HepG2 (cell line): ENCODE measurements around the gene ANKRD31. TPM values are rescaled to one million over a fixed set of nuclear protein-coding genes. Genes with fewer than 3 reads are reported as not detected.

Experiments used
- ATAC-seq: fragments of 200-7000 bp; cut with Tn5 transposase; 3 replicates; pipeline ENCODE4 v1.9.1; 2020; ENCODE audit warnings: mild to moderate bottlenecking, moderate library complexity
- BruUV-seq: library from RNA; stranded (reverse); fragments of 400-500 nt; replicated peaks from 2 replicates; lab custom pipeline; 2021; lab: Mats Ljungman, UMichigan
- CTCF ChIA-PET: fragments of 300-600 bp; formaldehyde crosslinking; extraction: SDS; loops from one replicate; lab custom pipeline; 2021; ENCODE audit warnings: low total read pairs, inconsistent platforms, low intra/inter-chr PET ratio; lab: Yijun Ruan, JAX
- POLR2A ChIA-PET: fragments of 350-600 bp; sonication (Branson Sonifier 250); formaldehyde crosslinking; loops from one replicate; lab custom pipeline; 2020; ENCODE audit warnings: antibody characterized with exemption, inconsistent platforms; lab: Yijun Ruan, JAX
- DNase-seq: peaks from one replicate; pipeline ENCODE4 v3.0.0-alpha.2; 2015; ENCODE audit warnings: low spot score
- FAIRE-seq: peaks from 3 replicates; lab custom pipeline; 2011; peaks lifted over from hg19 to GRCh38; lab: Jason Lieb, UNC
- H2AFZ ChIP-seq: one replicate; pipeline ENCODE4 v1.6.1; 2011; ENCODE audit warnings: low read length, inconsistent platforms
- H3K27ac ChIP-seq: fragments of 300-600 bp; 3 replicates; pipeline ENCODE4 v1.8.0; 2011; ENCODE audit warnings: mixed run types, mild to moderate bottlenecking, mixed read lengths, low read length, inconsistent platforms; ENCODE audit not compliant: insufficient read depth; ENCODE audit errors: extremely low read length
- H3K27me3 ChIP-seq, 2 experiments: fragments of 200-600 bp in 1 of 2; 2 replicates in 1 of 2; 3 replicates in 1 of 2; pipeline versions ENCODE4 v1.6.0 to v1.8.0; 2011; ENCODE audit warnings: low read length in 2 of 2, mild to moderate bottlenecking in 2 of 2, moderate library complexity in 2 of 2, inconsistent platforms in 1 of 2; ENCODE audit not compliant: insufficient read depth in 2 of 2, control insufficient read depth in 1 of 2
- H3K36me3 ChIP-seq, 2 experiments: fragments of 200-600 bp in 1 of 2; replicated peaks in 1 of 2; 2 replicates in 1 of 2; 3 replicates in 1 of 2; pipeline versions ENCODE4 v1.5.1 to v1.8.0; 2011; ENCODE audit warnings: low read length in 2 of 2, inconsistent platforms in 1 of 2; ENCODE audit not compliant: insufficient read depth in 2 of 2, control insufficient read depth in 1 of 2
- H3K4me1 ChIP-seq: 2 replicates; pipeline ENCODE4 v1.5.1; 2012; ENCODE audit warnings: low read length, inconsistent platforms; ENCODE audit not compliant: insufficient read depth
- H3K4me2 ChIP-seq: 2 replicates; pipeline ENCODE4 v1.6.0; 2011; ENCODE audit warnings: low read depth, low read length, inconsistent platforms
- H3K4me3 ChIP-seq, 3 experiments: fragments of 200-600 bp in 1 of 3; sonication (generic), shearing (Covaris generic) in 1 of 3; replicated peaks in 1 of 3; 2 replicates each; pipeline ENCODE4 v1.5.1; 2011 to 2016; ENCODE audit warnings: low read length in 3 of 3, inconsistent platforms in 2 of 3, low read depth in 2 of 3, mild to moderate bottlenecking in 2 of 3, control low read depth in 1 of 3, mixed read lengths in 1 of 3; ENCODE audit not compliant: insufficient read depth in 1 of 3
- H3K79me2 ChIP-seq: one replicate; pipeline ENCODE4 v1.6.1; 2011; ENCODE audit warnings: low read length, inconsistent platforms; ENCODE audit not compliant: insufficient read depth
- H3K9ac ChIP-seq: 2 replicates; pipeline ENCODE4 v1.6.0; 2011; ENCODE audit warnings: mild to moderate bottlenecking, low read depth, low read length, inconsistent platforms; ENCODE audit not compliant: insufficient read depth
- H3K9me3 ChIP-seq: 2 replicates; pipeline ENCODE4 v1.5.1; 2012; ENCODE audit warnings: mild to moderate bottlenecking, low read length
- H4K20me1 ChIP-seq: 2 replicates; pipeline ENCODE4 v1.6.0; 2011; ENCODE audit warnings: inconsistent platforms, mild to moderate bottlenecking, low read length, moderate library complexity; ENCODE audit not compliant: insufficient read depth
- ARID3A ChIP-seq: IDR thresholded peaks from 2 replicates; pipeline ENCODE4 v1.6.1; 2012; ENCODE audit warnings: low read depth, low read length, improper control_type of control experiment
- GFI1 ChIP-seq: sonication (generic); formaldehyde crosslinking; IDR thresholded peaks from 2 replicates; pipeline ENCODE4 v1.5.0; 2020; ENCODE audit warnings: missing genetic modification reagents, mild to moderate bottlenecking, borderline replicate concordance
- HNF1B ChIP-seq: sonication (generic); formaldehyde crosslinking; IDR thresholded peaks from 2 replicates; pipeline ENCODE4 v1.5.1; 2020; ENCODE audit warnings: mild to moderate bottlenecking, moderate library complexity, missing genetic modification reagents
- HNRNPUL1 ChIP-seq: fragments of 200-400 bp; formaldehyde crosslinking; IDR thresholded peaks from 2 replicates; pipeline ENCODE4 v1.6.1; 2017; ENCODE audit warnings: low read depth, mild to moderate bottlenecking, low read length, moderate library complexity
- NFE2L2 ChIP-seq: fragments of 150-350 bp; IDR thresholded peaks from 2 replicates; pipeline ENCODE4 v1.6.1; 2014; ENCODE audit warnings: low read length
- NFYB ChIP-seq: sonication (generic); formaldehyde crosslinking; IDR thresholded peaks from 2 replicates; pipeline ENCODE4 v1.4.0; 2020; ENCODE audit warnings: missing genetic modification reagents
- RBAK ChIP-seq: sonication (generic); formaldehyde crosslinking; IDR thresholded peaks from 2 replicates; pipeline ENCODE4 v1.5.1; 2020; ENCODE audit warnings: mild to moderate bottlenecking, missing genetic modification reagents
- REPIN1 ChIP-seq: sonication (generic); formaldehyde crosslinking; IDR thresholded peaks from 2 replicates; pipeline ENCODE4 v1.8.0; 2022; ENCODE audit warnings: missing genetic modification reagents, low read depth, mild to moderate bottlenecking, borderline replicate concordance
- RFXAP ChIP-seq: sonication (generic); formaldehyde crosslinking; IDR thresholded peaks from 2 replicates; pipeline ENCODE4 v1.4.0; 2020; ENCODE audit warnings: missing genetic modification reagents, borderline replicate concordance
- SNRNP70 ChIP-seq: fragments of 200-400 bp; formaldehyde crosslinking; IDR thresholded peaks from 2 replicates; pipeline ENCODE4 v1.6.1; 2017; ENCODE audit warnings: mild to moderate bottlenecking, low read depth, low read length, moderate library complexity
- TBL1XR1 ChIP-seq: fragments of 150-350 bp; IDR thresholded peaks from 2 replicates; pipeline ENCODE4 v1.6.1; 2014; ENCODE audit warnings: borderline replicate concordance, low read length; ENCODE audit not compliant: partially characterized antibody
- TBP ChIP-seq: sonication (generic); formaldehyde crosslinking; IDR thresholded peaks from 2 replicates; pipeline ENCODE4 v1.5.0; 2020; ENCODE audit warnings: missing genetic modification reagents
- ZNF530 ChIP-seq: sonication (generic); formaldehyde crosslinking; IDR thresholded peaks from 2 replicates; pipeline ENCODE4 v1.5.0; 2020; ENCODE audit warnings: low read depth, mild to moderate bottlenecking, missing genetic modification reagents
- ZNF543 ChIP-seq: sonication (generic); formaldehyde crosslinking; IDR thresholded peaks from 2 replicates; pipeline ENCODE4 v1.4.0; 2020; ENCODE audit warnings: mild to moderate bottlenecking, missing genetic modification reagents
- ZNF709 ChIP-seq: sonication (generic); formaldehyde crosslinking; IDR thresholded peaks from 2 replicates; pipeline ENCODE4 v1.5.0; 2020; ENCODE audit warnings: mild to moderate bottlenecking, missing genetic modification reagents
- ZNF749 ChIP-seq: sonication (generic); formaldehyde crosslinking; IDR thresholded peaks from 2 replicates; pipeline ENCODE4 v1.8.0; 2022; ENCODE audit warnings: mild to moderate bottlenecking, missing genetic modification reagents, moderate library complexity, borderline replicate concordance
- WGBS: methylation state at CpG from one replicate; pipeline ENCODE4 v1.1.6; 2017; ENCODE audit warnings: low lambda C conversion rate; 5-methylcytosine and 5-hydroxymethylcytosine counted together
- in situ Hi-C: cut with HindIII; loops from 2 replicates; pipeline ENCODE4 v1.10.0; 2017; ENCODE audit warnings: low pct_unique_long_range_greater_than_20kb; ENCODE audit not compliant: extremely low pct_ligation_motif_present
- intact Hi-C: fragments of 100-400 bp; cut with micrococcal nuclease; formaldehyde crosslinking; loops from one replicate; pipeline ENCODE4 v1.10.0; 2022; ENCODE audit not compliant: unreplicated experiment
- polyA plus RNA-seq, 8 experiments: library from polyadenylated mRNA; depleted of rRNA in 3 of 8; stranded (reverse) in 7 of 8; unstranded in 1 of 8; fragments of >200 nt; fragmentation: Illumina TruSeq in 4 of 8; extraction: Trizol in 4 of 8; gene quantifications; 2 replicates each; pipeline versions ENCODE4 v1.2.1 to v1.2.3, GENCODE V29; 2011 to 2016; ENCODE audit warnings: low read depth in 4 of 8, missing spikeins in 1 of 8, mixed read lengths in 1 of 8; ENCODE audit not compliant: insufficient read depth in 1 of 8
- total RNA-seq, 5 experiments: library from RNA; depleted of rRNA; stranded (reverse); fragments of >200 nt; fragmentation: Illumina TruSeq; extraction: Trizol; gene quantifications; 2 replicates each; pipeline ENCODE4 v1.2.3, GENCODE V29; 2016; ENCODE audit warnings: low read depth in 1 of 5
- TF ChIP-seq, protein P1 (sequence below): IDR thresholded peaks from 2 replicates; pipeline ENCODE4 v1.6.1; 2016; ENCODE audit warnings: missing genetic modification reagents, missing compliant biosample characterization
- TF ChIP-seq, protein P2 (sequence below): IDR thresholded peaks from 2 replicates; pipeline ENCODE4 v1.4.0; 2020; ENCODE audit warnings: mild to moderate bottlenecking, missing genetic modification reagents

The ANKRD31 gene
- total and polyA plus RNA-seq, 2 of the 13 experiments (the other 11 are each of a cell fraction or from before 2014, with no cell fraction given) = 0.01 to 0.09 TPM

GRCh38 chr5:75260708-75261107 is 24.0 kb upstream of the ANKRD31 start:
- no TSS peak for BruUV-seq
- no peak for TF ChIP-seq RBAK
- TF ChIP-seq TBP (CRISPR knock-in tag) = no peak
- no peak for TF ChIP-seq ZNF530
- TF ChIP-seq ZNF709 (CRISPR knock-in tag) = no peak
- no peak for TF ChIP-seq ZNF543 (CRISPR knock-in tag)
- no peak for TF ChIP-seq SNRNP70
- TF ChIP-seq, protein P1, sequence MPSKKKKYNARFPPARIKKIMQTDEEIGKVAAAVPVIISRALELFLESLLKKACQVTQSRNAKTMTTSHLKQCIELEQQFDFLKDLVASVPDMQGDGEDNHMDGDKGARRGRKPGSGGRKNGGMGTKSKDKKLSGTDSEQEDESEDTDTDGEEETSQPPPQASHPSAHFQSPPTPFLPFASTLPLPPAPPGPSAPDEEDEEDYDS (CRISPR knock-in tag) = no peak
- peak; percentile 96 for TF ChIP-seq HNRNPUL1
- TF ChIP-seq ARID3A = 0 out of 2 replicates have a peak, but pooled peaks have one; percentile 19
- no peak for TF ChIP-seq ZNF749 (CRISPR knock-in tag)
- TF ChIP-seq, protein P2, sequence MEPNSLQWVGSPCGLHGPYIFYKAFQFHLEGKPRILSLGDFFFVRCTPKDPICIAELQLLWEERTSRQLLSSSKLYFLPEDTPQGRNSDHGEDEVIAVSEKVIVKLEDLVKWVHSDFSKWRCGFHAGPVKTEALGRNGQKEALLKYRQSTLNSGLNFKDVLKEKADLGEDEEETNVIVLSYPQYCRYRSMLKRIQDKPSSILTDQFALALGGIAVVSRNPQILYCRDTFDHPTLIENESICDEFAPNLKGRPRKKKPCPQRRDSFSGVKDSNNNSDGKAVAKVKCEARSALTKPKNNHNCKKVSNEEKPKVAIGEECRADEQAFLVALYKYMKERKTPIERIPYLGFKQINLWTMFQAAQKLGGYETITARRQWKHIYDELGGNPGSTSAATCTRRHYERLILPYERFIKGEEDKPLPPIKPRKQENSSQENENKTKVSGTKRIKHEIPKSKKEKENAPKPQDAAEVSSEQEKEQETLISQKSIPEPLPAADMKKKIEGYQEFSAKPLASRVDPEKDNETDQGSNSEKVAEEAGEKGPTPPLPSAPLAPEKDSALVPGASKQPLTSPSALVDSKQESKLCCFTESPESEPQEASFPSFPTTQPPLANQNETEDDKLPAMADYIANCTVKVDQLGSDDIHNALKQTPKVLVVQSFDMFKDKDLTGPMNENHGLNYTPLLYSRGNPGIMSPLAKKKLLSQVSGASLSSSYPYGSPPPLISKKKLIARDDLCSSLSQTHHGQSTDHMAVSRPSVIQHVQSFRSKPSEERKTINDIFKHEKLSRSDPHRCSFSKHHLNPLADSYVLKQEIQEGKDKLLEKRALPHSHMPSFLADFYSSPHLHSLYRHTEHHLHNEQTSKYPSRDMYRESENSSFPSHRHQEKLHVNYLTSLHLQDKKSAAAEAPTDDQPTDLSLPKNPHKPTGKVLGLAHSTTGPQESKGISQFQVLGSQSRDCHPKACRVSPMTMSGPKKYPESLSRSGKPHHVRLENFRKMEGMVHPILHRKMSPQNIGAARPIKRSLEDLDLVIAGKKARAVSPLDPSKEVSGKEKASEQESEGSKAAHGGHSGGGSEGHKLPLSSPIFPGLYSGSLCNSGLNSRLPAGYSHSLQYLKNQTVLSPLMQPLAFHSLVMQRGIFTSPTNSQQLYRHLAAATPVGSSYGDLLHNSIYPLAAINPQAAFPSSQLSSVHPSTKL (CRISPR knock-in tag) = peak; percentile 42; the same call in 1 of the 2 replicates
- TF ChIP-seq TBL1XR1 = no peak
- TF ChIP-seq GFI1 (CRISPR knock-in tag) = peak; percentile 61
- TF ChIP-seq NFYB = 0 out of 2 replicates have a peak, but pooled peaks have one; percentile 24
- TF ChIP-seq NFE2L2 = no peak
- TF ChIP-seq REPIN1 (CRISPR knock-in tag) = no peak
- peak; percentile 85 for TF ChIP-seq HNF1B (CRISPR knock-in tag)
- no peak for TF ChIP-seq RFXAP (CRISPR knock-in tag)

More at GRCh38 chr5:75260708-75261107, 24.0 kb upstream of the ANKRD31 start:
- H3K36me3 ChIP-seq = no peaks in the 10 kb centered on the region
- in situ Hi-C loops (loop anchor here (10.0 kb wide), 2 partner anchors 206 to 326 kb away; partner anchors contain the start of gene GCNT4), intact Hi-C loops (no loop called here)
- H3K4me3 ChIP-seq = peak overlapping the region in 1 of 3 experiments; percentile 5; a peak in 1 of 6 replicates
- ATAC-seq = peak; percentile 99
- no peaks in the 10 kb centered on the region for H4K20me1 ChIP-seq
- peak overlapping the region; percentile 81 for H3K4me2 ChIP-seq
- H3K27me3 ChIP-seq = no peaks in the 10 kb centered on the region
- no peaks in the 10 kb centered on the region for H3K79me2 ChIP-seq
- 0% methylated on average over 2 of the region's 2 CpGs for WGBS
- ChIA-PET CTCF (no interaction called here), POLR2A (interaction anchor here (0.6 to 3.6 kb wide), 4 partner anchors 24 to 339 kb away, joined by 4 to 22 read pairs (median 4); partner anchors contain the start of genes ANKRD31 and HMGCR)
- peak; percentile 93 for FAIRE-seq
- peaks cover 32% of the 10 kb centered on the region for H3K4me1 ChIP-seq
- DNase-seq = peak; percentile 75
- no peak overlapping the region for H3K27ac ChIP-seq
- H3K9me3 ChIP-seq = peaks cover 8% of the 10 kb centered on the region; the same call in 1 of the 2 replicates
- H3K9ac ChIP-seq = no peak overlapping the region
- H2AFZ ChIP-seq = no peak overlapping the region
